NCI-H748 (cell line): Measurements from ENCODE around the gene ETFA.

Experiments
- DNase-seq: peaks from one replicate; lab custom pipeline; 2025; ENCODE audit not compliant: unreplicated experiment; lab: John Stamatoyannopoulos, UW

ETFA gene

DNA sequence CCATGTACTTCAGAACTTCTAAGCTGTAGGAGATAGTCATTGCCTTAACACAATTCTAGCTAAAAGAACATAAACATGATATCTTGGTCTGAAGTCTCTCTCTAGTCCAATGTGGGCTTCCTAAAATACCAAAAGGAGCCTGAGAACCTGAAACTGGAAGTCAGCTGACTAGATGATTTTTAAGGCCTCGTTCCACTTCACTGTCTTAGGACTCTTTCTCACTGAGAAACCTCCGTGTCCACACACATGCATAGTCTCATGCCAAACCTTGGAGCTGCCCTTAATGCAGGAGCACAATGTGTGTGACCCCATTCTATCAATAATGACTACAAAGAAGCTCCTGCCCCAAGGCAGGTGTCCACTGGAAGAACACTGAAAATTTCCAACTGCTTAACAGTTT lies 87.7 kb downstream of the ETFA start:
- DNase-seq = no peak

GRCh38 chr15:76222159-76222558 lies 89.1 kb downstream of the ETFA start:
- DNase-seq = no peak

- DNase-seq = no peak
Observed at GRCh38 chr15:76221085-76221767, 90.0 kb downstream of the ETFA start.

- DNase-seq = no peak
Observed at GRCh38 chr15:76217882-76218217, 93.4 kb downstream of the ETFA start.

DNA sequence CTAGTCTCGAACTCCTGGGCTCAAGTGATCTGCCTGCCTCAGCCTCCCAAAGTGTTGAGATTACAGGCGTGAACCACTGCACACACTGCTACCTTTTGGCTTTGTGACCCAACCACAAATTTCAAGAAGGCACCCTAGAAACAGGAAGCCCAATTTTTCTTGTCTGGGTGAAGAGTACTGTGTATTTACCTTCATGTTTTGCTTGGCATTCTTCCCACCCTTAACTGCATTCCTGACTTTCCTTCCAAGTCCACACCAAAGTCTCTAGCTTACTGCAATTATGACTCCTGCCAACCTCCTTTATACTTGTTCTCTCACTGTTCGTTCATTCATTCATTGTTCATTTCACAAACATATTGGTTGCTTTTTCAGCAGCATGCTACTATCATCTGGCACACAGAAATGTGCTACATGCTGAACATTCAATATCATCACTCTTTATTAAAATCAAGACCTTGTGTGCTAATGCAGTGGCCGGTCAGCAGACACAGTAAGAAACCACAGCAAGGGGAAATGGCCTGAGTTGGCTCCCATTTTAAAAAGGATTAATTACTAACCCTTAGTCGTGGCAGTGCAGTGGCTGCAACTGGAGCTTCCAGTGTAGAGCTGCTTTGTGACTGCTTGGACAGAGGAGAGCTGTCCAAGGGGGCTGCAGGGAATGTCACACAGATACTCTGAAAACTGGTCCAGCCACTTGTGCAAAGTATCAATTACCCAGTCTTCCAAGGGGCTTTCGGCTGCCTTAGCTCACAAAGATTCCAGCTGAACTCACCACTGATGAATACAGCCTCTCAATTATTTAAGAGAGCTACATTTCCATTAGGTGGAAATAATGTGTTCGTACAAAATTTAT lies 94.0 kb downstream of the ETFA start:
- no peak for DNase-seq

- DNase-seq = no peak
Observed at GRCh38 chr15:76215634-76216033, 95.6 kb downstream of the ETFA start.

DNA sequence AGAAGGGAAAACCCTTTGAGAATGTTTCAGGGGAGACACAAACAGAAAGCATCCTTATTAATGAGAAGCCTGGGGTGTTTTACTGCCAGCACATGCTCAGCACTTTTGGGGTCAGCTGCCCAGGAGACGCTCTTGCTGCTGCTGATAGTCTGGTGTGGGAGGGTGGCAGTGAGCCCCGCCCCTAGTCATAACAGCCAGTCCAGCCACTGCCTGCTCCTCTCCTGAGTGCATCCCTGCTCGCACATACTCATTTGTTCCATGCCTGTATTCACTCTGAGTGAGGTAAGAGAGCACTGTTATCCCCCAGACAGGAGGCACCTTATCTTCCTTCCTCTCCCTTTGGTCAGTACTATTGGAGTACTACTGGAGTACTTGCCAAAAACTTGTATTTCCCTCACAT lies 101.3 kb downstream of the ETFA start:
- no peak for DNase-seq

- no peak for DNase-seq
Observed at GRCh38 chr15:76209523-76209922, 101.7 kb downstream of the ETFA start.

DNA sequence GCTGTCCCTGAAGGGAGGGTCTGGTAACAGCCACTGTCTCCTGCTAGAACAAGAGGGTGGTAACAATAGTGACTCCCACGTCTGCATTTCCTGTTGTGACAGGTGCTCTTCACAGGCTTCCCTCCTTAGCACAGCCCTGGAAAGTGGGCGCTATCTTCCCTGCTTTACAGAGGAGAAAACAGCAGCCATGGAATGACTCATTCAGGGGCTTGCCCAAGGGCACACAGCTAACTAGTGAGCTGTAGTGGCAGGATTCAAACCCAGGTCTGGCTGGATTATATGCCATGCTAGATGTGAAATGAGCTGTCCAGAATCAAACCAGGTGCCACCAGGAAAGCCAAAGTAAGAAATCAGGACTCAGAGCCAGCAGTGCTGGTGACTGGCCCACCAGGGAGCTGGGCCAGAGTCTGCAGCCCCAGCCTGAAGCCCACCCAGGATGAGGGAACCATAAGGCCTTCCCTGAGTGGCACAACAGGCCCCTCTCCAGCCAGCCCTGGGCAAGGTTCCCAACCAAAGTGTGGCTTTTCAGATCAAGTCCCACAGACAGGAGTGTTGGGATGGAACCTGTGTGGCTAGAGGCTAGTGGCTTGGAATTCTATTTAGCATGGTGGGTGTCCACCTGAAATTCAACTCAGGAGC lies 102.4 kb downstream of the ETFA start:
- peak; percentile 3 for DNase-seq

- DNase-seq = no peak
Observed at GRCh38 chr15:76208084-76208785, 103.0 kb downstream of the ETFA start.

- DNase-seq = peak; percentile 70
Observed at GRCh38 chr15:76206325-76206976, 104.8 kb downstream of the ETFA start.

GRCh38 chr15:76204916-76205460 lies 106.3 kb downstream of the ETFA start:
- DNase-seq = no peak

GRCh38 chr15:76204109-76204845 lies 107.0 kb downstream of the ETFA start:
- no peak for DNase-seq

DNA sequence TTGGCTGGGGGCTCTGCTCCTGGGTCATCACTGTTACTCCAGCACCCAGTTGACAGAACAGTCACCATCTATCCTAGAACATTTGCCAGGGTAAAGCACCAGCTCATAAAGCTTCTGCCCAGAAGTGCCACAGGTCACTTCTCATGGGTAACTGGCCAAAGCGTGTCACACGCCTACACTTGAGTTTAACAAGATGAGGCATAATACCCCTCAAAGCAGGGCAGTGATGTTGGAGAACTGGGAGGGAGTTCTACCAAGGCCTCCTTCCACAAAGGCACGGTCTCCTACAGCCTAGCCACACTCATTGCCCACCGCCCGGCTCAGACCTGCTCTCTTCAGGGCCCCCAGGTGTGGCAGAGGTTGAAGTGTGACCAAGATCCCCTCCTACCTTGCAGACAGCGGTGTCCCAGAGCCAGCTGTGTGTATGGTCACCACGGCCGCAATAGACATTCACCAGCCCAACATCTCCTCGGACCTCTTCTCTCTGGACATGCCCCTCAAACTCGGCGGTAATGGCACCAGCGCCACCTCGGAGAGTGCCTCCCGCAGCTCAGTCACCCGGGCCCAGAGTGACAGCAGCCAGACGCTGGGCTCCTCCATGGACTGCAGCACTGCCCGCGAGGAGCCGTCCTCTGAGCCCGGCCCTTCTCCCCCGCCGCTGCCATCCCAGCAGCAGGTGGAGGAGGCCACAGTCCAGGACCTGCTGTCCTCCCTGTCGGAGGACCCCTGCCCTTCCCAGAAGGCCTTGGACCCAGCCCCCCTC lies 107.7 kb downstream of the ETFA start:
- no peak for DNase-seq

DNA sequence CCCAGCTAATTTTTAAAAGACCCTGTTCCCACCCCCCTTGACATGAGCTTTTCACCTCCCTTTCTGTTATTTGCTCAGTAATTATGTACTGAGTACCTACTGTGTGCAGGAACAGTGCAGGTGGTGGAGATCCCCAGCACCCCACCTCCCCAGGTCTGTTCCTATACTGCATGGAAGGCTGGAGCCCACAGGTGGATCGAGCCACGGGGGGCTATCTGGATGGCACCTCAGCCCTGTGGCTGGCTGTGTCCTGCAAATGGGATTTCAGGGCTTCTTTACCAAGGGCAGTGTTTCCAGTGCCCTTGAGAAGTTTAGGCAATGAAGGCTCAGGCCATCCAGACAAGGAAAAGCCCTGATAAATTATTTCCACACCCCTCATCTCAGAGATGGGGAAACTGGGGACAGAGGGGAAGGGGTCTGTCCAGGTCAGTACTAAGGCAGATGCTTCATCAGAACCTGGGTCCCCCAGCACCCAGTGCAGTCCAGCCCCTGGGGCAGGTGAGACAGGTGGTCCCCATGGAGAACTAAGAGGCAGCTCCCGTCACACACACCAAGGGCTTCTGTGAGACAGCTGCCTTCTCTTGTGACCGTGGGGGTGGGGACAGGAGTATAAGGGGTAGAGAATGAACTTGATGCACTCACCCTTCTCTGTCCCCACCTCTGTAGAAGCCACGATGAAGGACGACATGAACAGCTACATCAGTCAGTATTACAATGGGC lies 109.6 kb downstream of the ETFA start:
- DNase-seq = no peak

DNA sequence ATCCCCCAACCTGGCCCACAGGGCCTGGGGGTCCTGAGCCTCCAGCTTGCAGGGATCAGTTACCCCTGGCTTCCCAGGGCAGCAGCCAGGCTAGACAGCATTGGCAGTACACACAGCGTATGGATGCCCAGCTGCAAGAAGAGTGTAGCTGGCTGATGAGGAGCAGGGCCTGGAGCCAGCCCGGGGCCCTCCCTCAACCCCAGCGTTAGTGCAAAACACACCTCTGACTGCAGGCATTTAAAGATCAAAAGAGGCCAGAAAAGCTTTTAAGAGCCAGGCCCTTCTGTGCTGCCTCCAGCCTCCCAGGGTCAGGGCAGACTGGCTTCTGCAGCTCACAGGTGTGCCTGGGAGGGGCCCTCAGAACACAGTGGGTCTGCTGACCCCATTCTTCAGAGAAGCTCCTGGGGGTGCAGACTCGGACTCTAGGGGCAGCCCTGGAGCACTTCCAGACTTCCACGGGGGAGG lies 110.6 kb downstream of the ETFA start:
- no peak for DNase-seq

- DNase-seq = no peak
Observed at GRCh38 chr15:76200083-76200465, 111.2 kb downstream of the ETFA start.
